GM21423 (cell line): Measurements from ENCODE around the gene POLDIP2.
"Not testable (repeated sequence)": the region's sequence is repeated elsewhere in the genome, so short reads cannot be mapped to it uniquely, and the experiment has no call there.

Experiments used
- ATAC-seq: cut with Tn5 transposase; IDR thresholded peaks from one replicate; pipeline ENCODE4 v1.9.1; 2021; ENCODE audit warnings: mild to moderate bottlenecking, moderate library complexity; ENCODE audit not compliant: unreplicated experiment

The POLDIP2 gene

GRCh38 chr17:28338769-28339212 is 18.5 kb downstream of the POLDIP2 start:
- ATAC-seq: not testable (repeated sequence)

GRCh38 chr17:28338056-28338768 is 19.1 kb downstream of the POLDIP2 start:
- no peak for ATAC-seq

- no peak for ATAC-seq
These were observed 21.1 kb downstream of the POLDIP2 start for GRCh38 chr17:28335959-28336871.

GRCh38 chr17:28335201-28335958 is 21.9 kb downstream of the POLDIP2 start, which contains the start of the genes IFT20 and TNFAIP1:
IFT20 (minus strand) TSS chr17:28335472; CDS start chr17:28331985, 3,487 bp downstream.
TNFAIP1 (plus strand) TSS chr17:28335761; CDS start chr17:28339522, 3,761 bp downstream.
- ATAC-seq: peak; percentile 97

- no peak for ATAC-seq
These were observed 22.6 kb downstream of the POLDIP2 start for GRCh38 chr17:28334666-28335200.

GRCh38 chr17:28334171-28334570 is 23.2 kb downstream of the POLDIP2 start:
- ATAC-seq: no peak

GRCh38 chr17:28333083-28333746 is 24.1 kb downstream of the POLDIP2 start:
- ATAC-seq: no peak

GRCh38 chr17:28331891-28332420 is 25.4 kb downstream of the POLDIP2 start:
- no peak for ATAC-seq

GRCh38 chr17:28330671-28331070 is 26.7 kb downstream of the POLDIP2 start:
- no peak for ATAC-seq

- no peak for ATAC-seq
These were observed 29.0 kb downstream of the POLDIP2 start for GRCh38 chr17:28328325-28328724.

GRCh38 chr17:28327709-28328108 is 29.6 kb downstream of the POLDIP2 start:
- ATAC-seq: no peak

GRCh38 chr17:28327031-28327607 is 30.2 kb downstream of the POLDIP2 start:
- peak; percentile 50 for ATAC-seq

GRCh38 chr17:28326114-28326513 is 31.2 kb downstream of the POLDIP2 start:
- ATAC-seq: no peak

- no peak for ATAC-seq
These were observed 32.1 kb downstream of the POLDIP2 start for GRCh38 chr17:28325211-28325610.

- no peak for ATAC-seq
These were observed 32.5 kb downstream of the POLDIP2 start for GRCh38 chr17:28324781-28325180.

GRCh38 chr17:28324267-28324745 is 33.0 kb downstream of the POLDIP2 start:
- ATAC-seq: no peak

GRCh38 chr17:28320215-28321061 is 36.9 kb downstream of the POLDIP2 start:
- no peak for ATAC-seq

GRCh38 chr17:28319598-28319935 is 37.8 kb downstream of the POLDIP2 start:
- no peak for ATAC-seq
